ENCODE results near the gene BTN2A1. TPM values are rescaled to one million over a fixed set of nuclear protein-coding genes. Genes with fewer than 3 reads are reported as not detected.

BTN2A1 gene
- total and polyA plus RNA-seq, 7 donors, result 5.4 to 14.9 (median 9.4) TPM

- no peak overlapping the region for H3K27ac ChIP-seq
- intact Hi-C loops (cut with DNase I), result no loop called here
- H3K27me3 ChIP-seq (ENCODE audit: insufficient read depth in 3 of 3, low read length in 2 of 3), result no peaks in the 10 kb centered on the region
- H3K4me3 ChIP-seq, result no peak overlapping the region
- 88 to 94% (median 92%) methylated on average over 3 of the region's 3 CpGs for WGBS, 3 donors
- H3K4me1 ChIP-seq, result peaks cover 5% of the 10 kb centered on the region
- DNase-seq (no peak), ATAC-seq (no peak)
- H3K36me3 ChIP-seq (ENCODE audit: insufficient read depth in 1 of 2, low read depth in 1 of 2), result peaks cover 0 to 40% of the 10 kb centered on the region in 2 donors
- TF ChIP-seq, protein P1, sequence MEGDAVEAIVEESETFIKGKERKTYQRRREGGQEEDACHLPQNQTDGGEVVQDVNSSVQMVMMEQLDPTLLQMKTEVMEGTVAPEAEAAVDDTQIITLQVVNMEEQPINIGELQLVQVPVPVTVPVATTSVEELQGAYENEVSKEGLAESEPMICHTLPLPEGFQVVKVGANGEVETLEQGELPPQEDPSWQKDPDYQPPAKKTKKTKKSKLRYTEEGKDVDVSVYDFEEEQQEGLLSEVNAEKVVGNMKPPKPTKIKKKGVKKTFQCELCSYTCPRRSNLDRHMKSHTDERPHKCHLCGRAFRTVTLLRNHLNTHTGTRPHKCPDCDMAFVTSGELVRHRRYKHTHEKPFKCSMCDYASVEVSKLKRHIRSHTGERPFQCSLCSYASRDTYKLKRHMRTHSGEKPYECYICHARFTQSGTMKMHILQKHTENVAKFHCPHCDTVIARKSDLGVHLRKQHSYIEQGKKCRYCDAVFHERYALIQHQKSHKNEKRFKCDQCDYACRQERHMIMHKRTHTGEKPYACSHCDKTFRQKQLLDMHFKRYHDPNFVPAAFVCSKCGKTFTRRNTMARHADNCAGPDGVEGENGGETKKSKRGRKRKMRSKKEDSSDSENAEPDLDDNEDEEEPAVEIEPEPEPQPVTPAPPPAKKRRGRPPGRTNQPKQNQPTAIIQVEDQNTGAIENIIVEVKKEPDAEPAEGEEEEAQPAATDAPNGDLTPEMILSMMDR (IDR thresholded peaks at IDR 0.05), result no peak
- no peaks in the 10 kb centered on the region for H3K9me3 ChIP-seq
These were observed 30.3 kb upstream of the BTN2A1 start for GRCh38 chr6:26427451-26427809.

DNA sequence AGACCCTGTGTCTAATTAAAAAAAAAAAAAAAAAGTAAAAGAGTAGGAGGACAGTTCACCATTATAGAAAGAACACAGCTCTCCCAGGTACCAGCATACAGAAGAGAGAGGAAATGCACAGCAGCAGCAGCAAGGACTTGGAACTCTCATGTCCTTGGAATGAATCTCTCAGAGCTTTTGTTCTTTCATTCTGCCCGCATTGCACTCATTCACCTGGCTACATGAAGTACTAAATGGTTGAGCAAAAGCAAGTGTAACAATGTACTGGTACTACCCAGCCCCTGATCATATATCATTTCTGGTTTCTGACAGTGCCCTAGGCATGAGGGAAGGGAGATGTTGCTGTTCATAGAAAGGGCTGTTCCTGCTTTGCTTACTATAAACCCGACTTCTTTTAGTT lies 29.5 kb upstream of the BTN2A1 start:
- Histone ChIP-seq H3K4me1 (peaks cover 4% of the 10 kb centered on the region), H3K27me3 (ENCODE audit: insufficient read depth in 3 of 3, low read length in 2 of 3) (no peaks in the 10 kb centered on the region), H3K9me3 (no peaks in the 10 kb centered on the region), H3K36me3 (ENCODE audit: insufficient read depth in 1 of 2, low read depth in 1 of 2) (peaks cover 0 to 40% of the 10 kb centered on the region in 2 donors), H3K4me3 (no peak overlapping the region), H3K27ac (no peak overlapping the region)
- no peak for ATAC-seq
- WGBS, 3 donors, result 96 to 100% (median 97%) methylated on average over 2 of the region's 2 CpGs
- no peak for DNase-seq
- TF ChIP-seq, protein P1 (IDR thresholded peaks at IDR 0.05), result no peak
- intact Hi-C loops (cut with DNase I), result no loop called here

GRCh38 chr6:26430787-26431186 lies 27.0 kb upstream of the BTN2A1 start:
- Histone ChIP-seq H3K27ac (no peak overlapping the region), H3K9me3 (no peaks in the 10 kb centered on the region), H3K4me3 (no peak overlapping the region), H3K36me3 (ENCODE audit: insufficient read depth in 1 of 2, low read depth in 1 of 2) (peaks cover 0 to 40% of the 10 kb centered on the region in 2 donors), H3K4me1 (no peaks in the 10 kb centered on the region), H3K27me3 (ENCODE audit: insufficient read depth in 3 of 3, low read length in 2 of 3) (no peaks in the 10 kb centered on the region)
- intact Hi-C loops (cut with DNase I), result no loop called here
- 73 to 86% (median 80%) methylated on average over 5 of the region's 5 CpGs for WGBS, 3 donors
- no peak for DNase-seq
- ATAC-seq, result no peak
- TF ChIP-seq, protein P1 (IDR thresholded peaks at IDR 0.05), result no peak

DNA sequence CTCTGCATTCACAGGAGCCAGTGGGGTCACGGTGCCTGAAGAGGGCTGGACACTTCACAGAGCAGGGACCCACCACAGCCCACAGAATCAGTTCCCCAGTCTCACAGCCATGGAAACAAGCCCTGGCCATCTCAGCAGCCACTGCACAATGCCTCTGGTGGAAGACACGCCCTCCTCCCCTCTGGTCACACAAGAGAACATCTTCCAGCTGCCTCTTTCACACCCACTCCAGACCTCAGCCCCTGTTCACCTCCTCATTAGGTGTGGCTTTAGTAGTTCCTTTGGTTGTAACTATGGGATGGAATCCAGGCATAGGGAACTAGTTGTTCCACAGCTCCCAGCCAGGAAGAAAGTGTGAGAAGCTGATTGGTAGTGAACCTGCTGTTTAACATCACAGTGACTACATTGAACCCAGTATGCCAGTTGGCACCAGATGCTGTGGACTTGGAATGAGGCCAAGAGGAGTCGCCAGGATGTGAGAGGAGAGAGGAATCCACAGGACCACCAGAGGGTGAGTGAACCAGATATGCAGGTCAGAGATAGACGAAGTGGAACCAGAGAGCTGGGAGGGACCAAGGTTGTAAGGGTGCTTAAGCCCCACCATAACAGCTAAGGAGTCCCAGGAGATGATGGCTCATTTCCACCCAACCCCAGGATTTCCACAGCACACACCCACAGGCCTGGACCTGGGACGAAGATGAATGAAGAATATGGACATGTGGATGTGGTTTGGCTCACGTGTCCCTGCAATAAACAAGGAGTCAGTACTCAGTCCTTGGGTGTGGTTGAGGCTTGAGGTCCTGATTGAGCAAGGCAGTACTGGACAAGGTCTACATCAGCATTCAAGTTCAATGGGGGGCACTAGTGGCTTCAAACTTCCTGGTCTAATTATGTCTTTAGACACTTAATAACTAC lies 26.2 kb upstream of the BTN2A1 start:
- Histone ChIP-seq H3K9me3 (no peaks in the 10 kb centered on the region), H3K27ac (no peak overlapping the region), H3K27me3 (ENCODE audit: insufficient read depth in 3 of 3, low read length in 2 of 3) (no peaks in the 10 kb centered on the region), H3K4me3 (no peak overlapping the region), H3K36me3 (ENCODE audit: insufficient read depth in 1 of 2, low read depth in 1 of 2) (peaks cover 0 to 35% of the 10 kb centered on the region in 2 donors), H3K4me1 (no peaks in the 10 kb centered on the region)
- DNase-seq (no peak), ATAC-seq (no peak)
- intact Hi-C loops (cut with DNase I), result no loop called here
- 61 to 78% (median 69%) methylated on average over 6 of the region's 6 CpGs for WGBS, 3 donors
- TF ChIP-seq, protein P1 (IDR thresholded peaks at IDR 0.05), result no peak
